ENCODE data around the gene C2CD4C.

GRCh38 chr19:383922-384798 is 24.8 kb downstream of the C2CD4C start:
- TF ChIP-seq ZNF274 (IDR thresholded peaks at IDR 0.05; ENCODE audit: low read depth, low read length), result no peak
- no peak for TF ChIP-seq SUZ12 (IDR thresholded peaks at IDR 0.05; ENCODE audit: extremely low read depth, insufficient read depth, insufficient read length)
